IMR-90 (cell line): Measurements from ENCODE around the gene KIF3B. TPM values are rescaled to one million over a fixed set of nuclear protein-coding genes. Genes with fewer than 3 reads are reported as not detected.

Experiments
- ATAC-seq: fragments of 200-7000 bp; cut with Tn5 transposase; 2 replicates; pipeline ENCODE4 v1.9.1; 2020; ENCODE audit warnings: low read depth, mild to moderate bottlenecking, moderate library complexity
- BruUV-seq: library from RNA; stranded (reverse); fragments of 400-500 nt; replicated peaks from 2 replicates; lab custom pipeline; 2021; lab: Mats Ljungman, UMichigan
- CTCF ChIA-PET: fragments of 300-600 bp; formaldehyde crosslinking; extraction: SDS; loops from one replicate; lab custom pipeline; 2021; ENCODE audit warnings: antibody characterized with exemption; lab: Yijun Ruan, JAX
- POLR2A ChIA-PET: fragments of 300-600 bp; sonication (Branson Sonifier 250); formaldehyde crosslinking; loops from one replicate; lab custom pipeline; 2022; ENCODE audit warnings: antibody characterized with exemption; ENCODE audit not compliant: unreplicated experiment; lab: Charles Lee
- DNase-seq: peaks from one replicate; pipeline ENCODE4 v3.0.0; 2013
- H2AFZ ChIP-seq: replicated peaks from 2 replicates; pipeline ENCODE3; 2013; ENCODE audit warnings: low read length, mild to moderate bottlenecking; ENCODE audit not compliant: poor library complexity
- H2AK5ac ChIP-seq: 2 replicates; pipeline ENCODE4 v1.6.1; 2013; ENCODE audit warnings: low read depth, low read length, inconsistent platforms
- H2AK9ac ChIP-seq: replicated peaks from 2 replicates; pipeline ENCODE3; 2013; ENCODE audit warnings: mild to moderate bottlenecking, low read depth, low read length, moderate library complexity; ENCODE audit not compliant: poor library complexity
- H2BK120ac ChIP-seq: 2 replicates; pipeline ENCODE4 v1.6.1; 2013; ENCODE audit warnings: low read depth, low read length, inconsistent platforms
- H2BK15ac ChIP-seq: 3 replicates; pipeline ENCODE4 v1.6.1; 2013; ENCODE audit warnings: low read depth, low read length, inconsistent platforms
- H2BK20ac ChIP-seq: 2 replicates; pipeline ENCODE4 v1.6.1; 2013; ENCODE audit warnings: low read depth, mild to moderate bottlenecking, inconsistent platforms, low read length, moderate library complexity
- H2BK5ac ChIP-seq: 2 replicates; pipeline ENCODE4 v1.6.1; 2013; ENCODE audit warnings: mild to moderate bottlenecking, low read depth, low read length, inconsistent platforms; ENCODE audit not compliant: poor library complexity, severe bottlenecking
- H3K14ac ChIP-seq: replicated peaks from 2 replicates; pipeline ENCODE4 v1.6.1; 2013; ENCODE audit warnings: low read depth, low read length, inconsistent platforms
- H3K18ac ChIP-seq: 2 replicates; pipeline ENCODE4 v1.6.1; 2013; ENCODE audit warnings: low read depth, low read length, control low read depth
- H3K23ac ChIP-seq: 2 replicates; pipeline ENCODE4 v1.6.1; 2013; ENCODE audit warnings: low read depth, low read length, inconsistent platforms
- H3K27ac ChIP-seq: 2 replicates; pipeline ENCODE4 v1.5.1; 2013; ENCODE audit warnings: mild to moderate bottlenecking, control low read depth, low read length; ENCODE audit not compliant: insufficient read depth
- H3K27me3 ChIP-seq: 2 replicates; pipeline ENCODE4 v1.6.1; 2013; ENCODE audit warnings: low read length; ENCODE audit not compliant: control insufficient read depth, insufficient read depth
- H3K36me3 ChIP-seq: 2 replicates; pipeline ENCODE4 v1.6.1; 2013; ENCODE audit warnings: low read length, mixed read lengths; ENCODE audit not compliant: control insufficient read depth, insufficient read depth
- H3K4ac ChIP-seq: 2 replicates; pipeline ENCODE4 v1.6.1; 2013; ENCODE audit warnings: low read depth, low read length, inconsistent platforms
- H3K4me1 ChIP-seq: 2 replicates; pipeline ENCODE4 v1.6.1; 2013; ENCODE audit warnings: low read length, mixed read lengths; ENCODE audit not compliant: control insufficient read depth, insufficient read depth
- H3K4me2 ChIP-seq: 2 replicates; pipeline ENCODE4 v1.6.1; 2013; ENCODE audit warnings: low read depth, mild to moderate bottlenecking, control low read depth, low read length, moderate library complexity
- H3K4me3 ChIP-seq: 2 replicates; pipeline ENCODE4 v1.5.1; 2013; ENCODE audit warnings: low read depth, mild to moderate bottlenecking, control low read depth, low read length, moderate library complexity; ENCODE audit not compliant: insufficient read depth
- H3K56ac ChIP-seq: 2 replicates; pipeline ENCODE4 v1.6.1; 2013; ENCODE audit warnings: low read length, inconsistent platforms; ENCODE audit not compliant: insufficient read depth; ENCODE audit errors: extremely low read depth
- H3K79me1 ChIP-seq, 2 experiments: 2 replicates each; pipeline ENCODE4 v1.6.1; 2013; ENCODE audit warnings: low read length in 2 of 2, inconsistent platforms in 1 of 2, low read depth in 1 of 2
- H3K9ac ChIP-seq: 2 replicates; pipeline ENCODE4 v1.6.1; 2013; ENCODE audit warnings: low read depth, low read length, control low read depth
- H3K9me1 ChIP-seq: 2 replicates; pipeline ENCODE4 v1.6.1; 2013; ENCODE audit warnings: low read length, inconsistent platforms; ENCODE audit not compliant: insufficient read depth
- H3K9me3 ChIP-seq: 2 replicates; pipeline ENCODE4 v1.6.1; 2013; ENCODE audit warnings: low read length; ENCODE audit not compliant: control insufficient read depth, insufficient read depth
- H4K20me1 ChIP-seq: 2 replicates; pipeline ENCODE4 v1.6.1; 2013; ENCODE audit warnings: low read length, inconsistent platforms; ENCODE audit not compliant: insufficient read depth
- H4K5ac ChIP-seq: 2 replicates; pipeline ENCODE4 v1.6.1; 2013; ENCODE audit warnings: mild to moderate bottlenecking, low read depth, low read length, control low read depth
- H4K8ac ChIP-seq, 2 experiments: 2 replicates each; pipeline ENCODE4 v1.6.1; 2013; ENCODE audit warnings: low read depth in 2 of 2, low read length in 2 of 2, control low read depth in 1 of 2, inconsistent platforms in 1 of 2
- H4K91ac ChIP-seq: 2 replicates; pipeline ENCODE4 v1.6.1; 2013; ENCODE audit warnings: low read depth, low read length, inconsistent platforms; ENCODE audit not compliant: insufficient read depth
- BHLHE40 ChIP-seq: fragments of 150-350 bp; IDR thresholded peaks from 2 replicates; pipeline ENCODE4 v1.6.1; 2016; ENCODE audit warnings: mild to moderate bottlenecking, low read depth, low read length
- CEBPB ChIP-seq: IDR thresholded peaks from 2 replicates; pipeline ENCODE4 v1.6.1; 2012; ENCODE audit warnings: low read depth, low read length, improper control_type of control experiment
- CHD1 ChIP-seq: IDR thresholded peaks from 2 replicates; pipeline ENCODE4 v1.6.1; 2012; ENCODE audit warnings: low read depth, low read length, improper control_type of control experiment
- ELK1 ChIP-seq: fragments of 150-350 bp; IDR thresholded peaks from 2 replicates; pipeline ENCODE4 v1.6.1; 2016; ENCODE audit warnings: low read depth, mild to moderate bottlenecking, low read length, moderate library complexity, borderline replicate concordance
- FOS ChIP-seq: fragments of 150-350 bp; IDR thresholded peaks from 2 replicates; pipeline ENCODE4 v1.6.1; 2016; ENCODE audit warnings: low read depth, low read length
- MAFK ChIP-seq: IDR thresholded peaks from 2 replicates; pipeline ENCODE4 v1.6.1; 2012; ENCODE audit warnings: low read depth, low read length, improper control_type of control experiment
- MAZ ChIP-seq: IDR thresholded peaks from 2 replicates; pipeline ENCODE4 v1.6.1; 2012; ENCODE audit warnings: low read depth, mild to moderate bottlenecking, low read length, improper control_type of control experiment, moderate library complexity, borderline replicate concordance
- NFE2L2 ChIP-seq: fragments of 150-350 bp; IDR thresholded peaks from 2 replicates; pipeline ENCODE4 v1.6.1; 2016; ENCODE audit warnings: low read depth, mild to moderate bottlenecking, low read length
- POLR2A ChIP-seq: IDR thresholded peaks from 2 replicates; pipeline ENCODE4 v1.6.1; 2012; ENCODE audit warnings: mild to moderate bottlenecking, low read depth, low read length
- RAD21 ChIP-seq: IDR thresholded peaks from 2 replicates; pipeline ENCODE4 v1.6.1; 2012; ENCODE audit warnings: low read length, improper control_type of control experiment
- RCOR1 ChIP-seq: IDR thresholded peaks from 2 replicates; pipeline ENCODE4 v1.6.1; 2012; ENCODE audit warnings: mild to moderate bottlenecking, low read length, improper control_type of control experiment; ENCODE audit not compliant: insufficient replicate concordance
- SMC3 ChIP-seq: fragments of 150-350 bp; IDR thresholded peaks from 2 replicates; pipeline ENCODE4 v1.6.1; 2016; ENCODE audit warnings: low read depth, mild to moderate bottlenecking, antibody characterized with exemption, low read length, moderate library complexity
- WGBS, 2 experiments: methylation state at CpG; one replicate each; pipeline versions ENCODE4 v1.1.5 to v1.1.7; 2013; ENCODE audit warnings: missing lambda C conversion rate in 2 of 2; ENCODE audit not compliant: insufficient read length in 1 of 2; ENCODE audit errors: extremely low coverage in 2 of 2; 5-methylcytosine and 5-hydroxymethylcytosine counted together
- dilution Hi-C: fragments of 300-500 bp; cut with HindIII; formaldehyde crosslinking; loops from one replicate; pipeline ENCODE4 v1.14.3; 2018; ENCODE audit warnings: low sequenced_read_pairs; ENCODE audit not compliant: unreplicated experiment
- in situ Hi-C: fragments of 300-500 bp; cut with MboI; formaldehyde crosslinking; loops from 3 replicates; pipeline ENCODE4 v1.14.3; 2019; ENCODE audit warnings: low sequenced_read_pairs, inconsistent platforms, mixed read lengths
- intact Hi-C: fragments of 100-400 bp; cut with micrococcal nuclease; formaldehyde crosslinking; loops from 2 replicates; pipeline ENCODE4 v1.10.0; 2022
- polyA plus RNA-seq, 3 experiments: library from polyadenylated mRNA; depleted of rRNA; stranded (reverse); fragments of >200 nt; gene quantifications; 2 replicates each; pipeline ENCODE4 v1.2.3, GENCODE V29; 2012; ENCODE audit warnings: low replicate concordance in 1 of 3
- total RNA-seq: library from RNA; depleted of rRNA; stranded (reverse); fragments of >200 nt; gene quantifications from 2 replicates; pipeline ENCODE4 v1.2.3, GENCODE V29; 2012

Gene KIF3B
- total and polyA plus RNA-seq, 2 of the 4 experiments (the other 2 are of a cell fraction): 17.1 to 28.1 TPM

DNA sequence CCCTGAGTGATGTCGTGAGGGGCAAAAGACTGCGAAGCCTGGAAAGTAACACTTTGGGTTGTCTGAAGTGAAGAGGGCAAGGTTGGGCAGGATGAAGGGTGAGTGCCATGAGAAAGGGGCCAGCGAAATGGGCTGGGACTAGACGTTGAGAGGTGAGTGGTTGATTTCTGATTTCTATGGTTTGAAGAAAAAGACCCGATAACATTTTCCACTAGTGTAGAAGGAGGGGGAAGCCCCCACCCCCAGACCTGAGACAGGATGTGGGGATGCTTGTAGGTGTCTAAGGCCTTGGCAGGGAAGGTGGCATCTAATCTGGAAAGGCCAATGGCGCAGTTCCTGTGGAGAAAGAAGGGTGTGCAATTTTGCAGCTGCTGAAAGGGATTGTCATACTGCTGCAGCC is 25.3 kb upstream of the KIF3B start:
- H4K8ac ChIP-seq: no peak overlapping the region
- WGBS, 2 experiments: 100% methylated on average over 3 of the region's 6 CpGs; no CpG with 5 or more reads in 1 of the 2 experiments
- no peak overlapping the region for H3K18ac ChIP-seq
- H3K9me1 ChIP-seq: no peaks in the 10 kb centered on the region; the same call in 1 of the 2 replicates
- H3K4me2 ChIP-seq: no peak overlapping the region
- BruUV-seq: no TSS peak
- H2AK5ac ChIP-seq: no peak overlapping the region
- no peak overlapping the region for H3K23ac ChIP-seq
- ChIA-PET POLR2A (no interaction called here), CTCF (no interaction called here)
- no peak overlapping the region for H4K5ac ChIP-seq
- no peak overlapping the region for H3K14ac ChIP-seq
- no peaks in the 10 kb centered on the region for H4K20me1 ChIP-seq
- H3K79me1 ChIP-seq: no peaks in the 10 kb centered on the region
- peaks cover 3% of the 10 kb centered on the region; the same call in 1 of the 2 replicates for H3K27me3 ChIP-seq
- no peak overlapping the region for H2BK20ac ChIP-seq
- no peak overlapping the region for H3K56ac ChIP-seq
- DNase-seq (no peak), ATAC-seq (no peak)
- H2AFZ ChIP-seq: no peak overlapping the region
- no peak overlapping the region for H4K91ac ChIP-seq
- intact Hi-C loops (no loop called here), dilution Hi-C loops (no loop called here), in situ Hi-C loops (no loop called here)
- no peak overlapping the region for H2BK5ac ChIP-seq
- no peaks in the 10 kb centered on the region for H3K36me3 ChIP-seq
- H3K9ac ChIP-seq: no peak overlapping the region
- no peak overlapping the region for H2AK9ac ChIP-seq
- TF ChIP-seq BHLHE40 (no peak), POLR2A (no peak), CEBPB (no peak), NFE2L2 (no peak), RCOR1 (no peak), FOS (no peak), SMC3 (no peak), MAFK (no peak), MAZ (no peak), ELK1 (no peak), RAD21 (no peak), CHD1 (no peak)
- H3K4me3 ChIP-seq: no peak overlapping the region
- H2BK120ac ChIP-seq: no peak overlapping the region
- H2BK15ac ChIP-seq: no peak overlapping the region
- H3K27ac ChIP-seq: no peak overlapping the region
- peaks cover 3% of the 10 kb centered on the region for H3K4me1 ChIP-seq
- H3K9me3 ChIP-seq: peaks cover 3% of the 10 kb centered on the region; the same call in 1 of the 2 replicates
- no peak overlapping the region for H3K4ac ChIP-seq
